Right cardiac atrium (tissue), 5 donors: ENCODE measurements around the gene MBD3L4. TPM values are rescaled to one million over a fixed set of nuclear protein-coding genes. Genes with fewer than 3 reads are reported as not detected.
"Not testable (repeated sequence)": the region's sequence is repeated elsewhere in the genome, so short reads cannot be mapped to it uniquely, and the experiment has no call there.

Experiments used
- ATAC-seq, 2 donors: fragments of 200-7000 bp; cut with Tn5 transposase; one replicate each; pipeline versions ENCODE4 v1.8.0 to v1.9.1; 2020; ENCODE audit warnings: moderate library complexity in 2 of 2, mild to moderate bottlenecking in 1 of 2
- DNase-seq, 3 donors: peaks; one replicate each; pipeline ENCODE4 v3.0.0-alpha.2; 2020
- H3K27ac ChIP-seq: one replicate; pipeline ENCODE4 v1.5.1; 2013; ENCODE audit warnings: mild to moderate bottlenecking, low read length, control low read depth, moderate library complexity
- H3K27me3 ChIP-seq: one replicate; pipeline ENCODE4 v1.6.1; 2013; ENCODE audit not compliant: control insufficient read depth, insufficient read depth
- H3K4me1 ChIP-seq: one replicate; pipeline ENCODE4 v1.6.1; 2013; ENCODE audit warnings: low read length; ENCODE audit not compliant: control insufficient read depth, insufficient read depth
- H3K4me3 ChIP-seq: one replicate; pipeline ENCODE4 v1.5.1; 2013; ENCODE audit warnings: low read length, control low read depth
- H3K9me3 ChIP-seq: one replicate; pipeline ENCODE4 v1.6.1; 2013; ENCODE audit warnings: low read length; ENCODE audit not compliant: control insufficient read depth
- WGBS: extraction: QIAGEN DNeasy Blood & Tissue Kit; methylation state at CpG from one replicate; pipeline ENCODE4 v1.1.7; 2013; 5-methylcytosine and 5-hydroxymethylcytosine counted together
- intact Hi-C, 4 donors: fragments of 100-400 bp; cut with DNase I; formaldehyde crosslinking; loops; one replicate each; pipeline versions ENCODE4 v1.11.0 to v1.14.0; 2022 to 2023
- long read RNA-seq, 4 donors: library from polyadenylated mRNA; unstranded; transcript quantifications; one replicate each; pipeline ENCODE4 v2.0.0, GENCODE V29; 2020 to 2021
- polyA plus RNA-seq: library from polyadenylated mRNA; stranded (reverse); fragments of 200-250 nt; gene quantifications from one replicate; pipeline ENCODE4 v1.2.3, GENCODE V29; 2013
- total RNA-seq, 4 donors: library from RNA; stranded (reverse); fragmentation: NEBNext Ultra II Directional; extraction: Animal tissue kit (Norgen Biotek cat#: 25700); gene quantifications; one replicate each; pipeline ENCODE4 v1.2.1, GENCODE V29; 2021
- donor health status: healthy with polysubstance abuse.
- donor health status: DM: no; HTN: yes; CAD: no.
- donor health status: DM: no; HTN: no; CAD: no.
- donor health status: DM: no; HTN: yes; CAD: no; lungs with severe emphysema.
- donor health status: DM: yes; HTN: yes; CAD: no.

The MBD3L4 gene
- total RNA-seq (not detected), polyA plus RNA-seq (not detected)
- long read RNA-seq, donor 1 = 0 reads
- long read RNA-seq, donor 2 = 0 reads
- long read RNA-seq, donor 3 = 0 reads
- long read RNA-seq, donor 4 = 0 reads

GRCh38 chr19:7040079-7040478 is at the start of gene MBD3L4:
TSS of gene MBD3L4 (minus strand) at chr19:7040179. CDS start at chr19:7040144, 35 bp downstream.
- WGBS = no CpG with 5 or more reads among the region's 9 CpGs

GRCh38 chr19:7088999-7089398 is 49.0 kb upstream of the MBD3L4 start:
- no peak for DNase-seq
- H3K4me1 ChIP-seq = no peaks in the 10 kb centered on the region
- 93% methylated on average over 6 of the region's 6 CpGs for WGBS
- H3K4me3 ChIP-seq = no peak overlapping the region
- H3K27me3 ChIP-seq = no peaks in the 10 kb centered on the region
- ATAC-seq = no peak
- no peak overlapping the region for H3K27ac ChIP-seq
- peaks cover 15% of the 10 kb centered on the region for H3K9me3 ChIP-seq
- intact Hi-C loops = no loop called here

More at GRCh38 chr19:7040079-7040478, at the start of gene MBD3L4:
- H3K4me1 ChIP-seq, H3K27me3 ChIP-seq, DNase-seq, H3K9me3 ChIP-seq, H3K27ac ChIP-seq, ATAC-seq, H3K4me3 ChIP-seq, intact Hi-C loops: not testable (repeated sequence)

GRCh38 chr19:7083076-7083956 is 43.3 kb upstream of the MBD3L4 start:
- Histone ChIP-seq H3K4me1 (no peaks in the 10 kb centered on the region), H3K27me3 (no peaks in the 10 kb centered on the region), H3K4me3 (peak overlapping the region; percentile 33), H3K27ac (no peak overlapping the region), H3K9me3 (peaks cover 41% of the 10 kb centered on the region)
- intact Hi-C loops = no loop called here
- WGBS = 98% methylated on average over 15 of the region's 15 CpGs
- DNase-seq (no peak), ATAC-seq (no peak)

- DNase-seq (no peak), ATAC-seq (no peak)
- no peaks in the 10 kb centered on the region for H3K27me3 ChIP-seq
- intact Hi-C loops = no loop called here
- WGBS = 97% methylated on average over 2 of the region's 2 CpGs
- H3K27ac ChIP-seq = no peak overlapping the region
- peaks cover 29% of the 10 kb centered on the region for H3K9me3 ChIP-seq
- no peak overlapping the region for H3K4me3 ChIP-seq
- H3K4me1 ChIP-seq = no peaks in the 10 kb centered on the region
Observed at GRCh38 chr19:7078008-7078407, 38.0 kb upstream of the MBD3L4 start.

GRCh38 chr19:7076151-7076550 is 36.2 kb upstream of the MBD3L4 start:
- Histone ChIP-seq H3K4me1 (no peaks in the 10 kb centered on the region), H3K27ac (no peak overlapping the region), H3K4me3 (no peak overlapping the region), H3K27me3 (no peaks in the 10 kb centered on the region), H3K9me3 (peaks cover 22% of the 10 kb centered on the region)
- intact Hi-C loops = no loop called here
- ATAC-seq (no peak), DNase-seq (no peak)
- WGBS = 98% methylated on average over 6 of the region's 6 CpGs

GRCh38 chr19:7074705-7075282 is 34.8 kb upstream of the MBD3L4 start:
- intact Hi-C loops = no loop called here
- H3K27me3 ChIP-seq = no peaks in the 10 kb centered on the region
- no peak overlapping the region for H3K4me3 ChIP-seq
- ATAC-seq = no peak
- no peak for DNase-seq
- no peak overlapping the region for H3K27ac ChIP-seq
- H3K9me3 ChIP-seq = peaks cover 11% of the 10 kb centered on the region
- 98% methylated on average over 29 of the region's 29 CpGs for WGBS
- H3K4me1 ChIP-seq = peaks cover 3% of the 10 kb centered on the region

GRCh38 chr19:7072541-7072940 is 32.6 kb upstream of the MBD3L4 start:
- intact Hi-C loops = no loop called here
- H3K4me3 ChIP-seq = no peak overlapping the region
- DNase-seq (no peak), ATAC-seq (no peak)
- no peak overlapping the region for H3K27ac ChIP-seq
- WGBS = 96% methylated on average over 6 of the region's 6 CpGs
- peaks cover 8% of the 10 kb centered on the region for H3K9me3 ChIP-seq
- peaks cover 3% of the 10 kb centered on the region for H3K4me1 ChIP-seq
- no peaks in the 10 kb centered on the region for H3K27me3 ChIP-seq

- H3K27me3 ChIP-seq = no peaks in the 10 kb centered on the region
- H3K9me3 ChIP-seq = peaks cover 2% of the 10 kb centered on the region
- under 1% methylated on average over 12 of the region's 12 CpGs for WGBS
- DNase-seq (no peak), ATAC-seq (no peak)
- intact Hi-C loops = no loop called here
- peaks cover 3% of the 10 kb centered on the region for H3K4me1 ChIP-seq
- H3K4me3 ChIP-seq = peak overlapping the region; percentile 86
- H3K27ac ChIP-seq = no peak overlapping the region
Observed at GRCh38 chr19:7069904-7070226, 29.9 kb upstream of the MBD3L4 start.

- ATAC-seq (peak; percentile 100), DNase-seq (peak; percentile 99 to 100 (median 100))
- intact Hi-C loops = no loop called here
- Histone ChIP-seq H3K9me3 (peaks cover 2% of the 10 kb centered on the region), H3K4me3 (peak within 1 kb of the TSS; percentile 86), H3K4me1 (peaks cover 3% of the 10 kb centered on the region), H3K27me3 (no peaks in the 10 kb centered on the region), H3K27ac (peak within 1 kb of the TSS; percentile 49)
- 1% methylated on average over 56 of the region's 56 CpGs for WGBS
Observed at GRCh38 chr19:7069042-7069903, 29.3 kb upstream of the MBD3L4 start, which contains the start of gene ZNF557. TSS of gene ZNF557 (plus strand) at chr19:7069703. CDS start at chr19:7075075, 5,372 bp downstream.

- Histone ChIP-seq H3K4me1 (peaks cover 3% of the 10 kb centered on the region), H3K27ac (no peak overlapping the region), H3K27me3 (no peaks in the 10 kb centered on the region), H3K9me3 (peaks cover 2% of the 10 kb centered on the region), H3K4me3 (no peak overlapping the region)
- no peak for ATAC-seq
- intact Hi-C loops = no loop called here
- DNase-seq = no peak
- WGBS = 88% methylated on average over 6 of the region's 6 CpGs
Observed at GRCh38 chr19:7068599-7068998, 28.6 kb upstream of the MBD3L4 start.
